Upper lobe of right lung (tissue), 1 donor: ENCODE measurements around the gene HS3ST2. TPM values are rescaled to one million over a fixed set of nuclear protein-coding genes. Genes with fewer than 3 reads are reported as not detected.

Source experiments
- ATAC-seq: fragments of 200-7000 bp; cut with Tn5 transposase; one replicate; pipeline ENCODE4 v1.9.1; 2020; ENCODE audit warnings: mild to moderate bottlenecking, moderate library complexity
- DNase-seq: peaks from one replicate; pipeline ENCODE4 v3.0.0-alpha.2; 2020
- H3K27ac ChIP-seq: fragments of 200-600 bp; one replicate; pipeline ENCODE4 v1.8.0; 2022
- H3K27me3 ChIP-seq: fragments of 200-600 bp; one replicate; pipeline ENCODE4 v1.8.0; 2022; ENCODE audit warnings: mild to moderate bottlenecking
- H3K36me3 ChIP-seq: fragments of 200-600 bp; one replicate; pipeline ENCODE4 v1.8.0; 2022
- H3K4me1 ChIP-seq: fragments of 200-600 bp; one replicate; pipeline ENCODE4 v1.8.0; 2022
- H3K4me3 ChIP-seq: fragments of 200-600 bp; one replicate; pipeline ENCODE4 v1.8.0; 2022; ENCODE audit warnings: mild to moderate bottlenecking
- H3K9me3 ChIP-seq: fragments of 200-600 bp; one replicate; pipeline ENCODE4 v1.8.0; 2022
- intact Hi-C: fragments of 100-400 bp; cut with DNase I; formaldehyde crosslinking; loops from one replicate; pipeline ENCODE4 v1.11.0; 2022
- total RNA-seq: library from RNA; stranded (reverse); fragmentation: NEBNext Ultra II Directional; extraction: Animal tissue kit (Norgen Biotek cat#: 25700); gene quantifications from one replicate; pipeline ENCODE4 v1.2.1, GENCODE V29; 2021
- TF ChIP-seq, protein P1 (sequence below): fragments of 200-600 bp; IDR thresholded peaks from one replicate; pipeline ENCODE4 v1.8.0; 2022; ENCODE audit warnings: antibody characterized with exemption
- donor health status: DM: no; HTN: yes; CAD: no; lungs with severe emphysema.

HS3ST2 gene
- total RNA-seq, 1 donor from 2014 or later = 9.6 TPM

DNA sequence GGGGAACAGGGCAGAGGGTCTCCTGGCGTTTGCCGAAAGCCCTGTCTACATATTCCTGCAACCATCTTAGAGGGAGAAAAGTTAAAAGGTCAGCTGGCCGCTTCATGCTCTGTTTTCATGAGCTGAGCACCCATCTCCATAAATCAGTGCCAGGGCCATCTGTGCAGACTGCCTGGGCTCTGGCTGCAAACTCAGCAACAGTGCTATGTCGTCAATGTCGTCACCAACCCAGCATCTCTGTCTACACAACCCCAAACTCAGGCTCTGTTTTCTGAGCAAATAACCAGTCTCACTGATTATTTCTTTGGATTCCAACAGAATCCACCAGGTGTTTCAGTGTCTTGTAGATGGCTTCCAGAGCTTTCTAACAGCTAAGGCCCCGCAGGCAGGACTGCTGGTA lies 65.0 kb downstream of the HS3ST2 start:
- Histone ChIP-seq H3K4me1 (no peaks in the 10 kb centered on the region), H3K4me3 (no peak overlapping the region), H3K36me3 (no peaks in the 10 kb centered on the region), H3K27me3 (peaks cover 9% of the 10 kb centered on the region), H3K27ac (no peak overlapping the region), H3K9me3 (no peaks in the 10 kb centered on the region)
- ATAC-seq = no peak
- TF ChIP-seq, protein P1, sequence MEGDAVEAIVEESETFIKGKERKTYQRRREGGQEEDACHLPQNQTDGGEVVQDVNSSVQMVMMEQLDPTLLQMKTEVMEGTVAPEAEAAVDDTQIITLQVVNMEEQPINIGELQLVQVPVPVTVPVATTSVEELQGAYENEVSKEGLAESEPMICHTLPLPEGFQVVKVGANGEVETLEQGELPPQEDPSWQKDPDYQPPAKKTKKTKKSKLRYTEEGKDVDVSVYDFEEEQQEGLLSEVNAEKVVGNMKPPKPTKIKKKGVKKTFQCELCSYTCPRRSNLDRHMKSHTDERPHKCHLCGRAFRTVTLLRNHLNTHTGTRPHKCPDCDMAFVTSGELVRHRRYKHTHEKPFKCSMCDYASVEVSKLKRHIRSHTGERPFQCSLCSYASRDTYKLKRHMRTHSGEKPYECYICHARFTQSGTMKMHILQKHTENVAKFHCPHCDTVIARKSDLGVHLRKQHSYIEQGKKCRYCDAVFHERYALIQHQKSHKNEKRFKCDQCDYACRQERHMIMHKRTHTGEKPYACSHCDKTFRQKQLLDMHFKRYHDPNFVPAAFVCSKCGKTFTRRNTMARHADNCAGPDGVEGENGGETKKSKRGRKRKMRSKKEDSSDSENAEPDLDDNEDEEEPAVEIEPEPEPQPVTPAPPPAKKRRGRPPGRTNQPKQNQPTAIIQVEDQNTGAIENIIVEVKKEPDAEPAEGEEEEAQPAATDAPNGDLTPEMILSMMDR = no peak
- intact Hi-C loops = no loop called here
- no peak for DNase-seq

DNA sequence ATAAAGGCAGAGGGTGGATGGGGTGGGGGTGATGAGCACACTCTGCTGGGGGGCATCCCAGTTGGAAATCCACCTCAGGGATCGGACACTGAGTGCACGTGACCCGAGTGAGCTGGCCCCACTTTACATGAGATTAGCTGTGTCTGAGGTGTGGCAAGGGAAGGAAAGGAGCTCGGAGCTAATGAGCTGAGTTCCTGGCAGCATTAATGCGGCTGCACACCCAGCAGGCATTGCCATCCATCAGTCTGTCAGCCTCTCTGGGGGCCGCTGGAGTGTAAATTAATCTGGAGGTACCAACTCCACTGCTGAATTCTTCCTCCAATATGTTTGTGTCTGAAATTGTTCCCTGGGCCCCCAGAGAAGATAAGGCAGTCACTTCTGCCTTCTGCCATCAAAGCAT lies 65.5 kb downstream of the HS3ST2 start:
- Histone ChIP-seq H3K9me3 (no peaks in the 10 kb centered on the region), H3K36me3 (no peaks in the 10 kb centered on the region), H3K27ac (no peak overlapping the region), H3K27me3 (peaks cover 9% of the 10 kb centered on the region), H3K4me1 (no peaks in the 10 kb centered on the region), H3K4me3 (no peak overlapping the region)
- TF ChIP-seq, protein P1 = no peak
- intact Hi-C loops = no loop called here
- ATAC-seq (no peak), DNase-seq (no peak)

DNA sequence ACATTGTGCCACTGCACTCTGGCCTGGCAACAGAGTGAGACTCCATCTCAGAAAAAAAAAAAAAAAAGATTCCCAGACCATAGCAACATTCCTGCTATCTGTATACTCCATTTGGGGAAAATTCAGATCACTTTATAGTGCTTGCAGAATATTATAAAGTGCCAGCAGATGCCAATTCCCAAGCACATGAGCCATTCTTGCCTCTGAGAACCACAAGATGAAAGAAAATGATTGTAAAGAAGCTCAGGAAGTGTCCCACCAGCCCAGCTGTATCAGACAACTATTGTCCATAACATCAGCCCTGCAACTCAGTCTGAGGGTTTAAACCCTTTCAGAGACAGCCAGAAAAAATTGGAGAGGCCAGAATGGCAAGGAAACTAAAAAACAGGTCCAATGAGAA lies 69.0 kb downstream of the HS3ST2 start:
- Histone ChIP-seq H3K27ac (no peak overlapping the region), H3K4me3 (no peak overlapping the region), H3K27me3 (peaks cover 5% of the 10 kb centered on the region), H3K9me3 (no peaks in the 10 kb centered on the region), H3K4me1 (no peaks in the 10 kb centered on the region), H3K36me3 (no peaks in the 10 kb centered on the region)
- no peak for DNase-seq
- TF ChIP-seq, protein P1 = no peak
- intact Hi-C loops = no loop called here
- ATAC-seq = no peak

DNA sequence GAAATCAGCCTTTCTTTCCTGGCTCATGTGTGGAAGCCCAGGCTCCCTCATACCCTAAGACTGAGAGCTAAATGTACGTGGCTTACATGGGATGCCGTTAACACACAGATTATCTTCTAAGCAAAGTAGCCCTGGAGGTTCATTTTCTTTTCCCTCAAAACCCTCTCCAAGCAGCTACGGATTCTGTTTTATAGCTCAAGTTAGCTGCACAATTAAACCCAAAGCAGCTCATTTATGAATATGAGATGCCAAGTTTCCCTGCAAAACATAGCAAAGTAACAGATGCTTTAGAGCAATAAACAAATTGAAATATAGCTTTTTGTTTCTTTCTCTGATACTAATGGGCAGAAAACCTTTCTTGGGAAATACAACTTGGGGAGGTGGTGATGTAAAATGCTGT lies 72.0 kb downstream of the HS3ST2 start:
- intact Hi-C loops = no loop called here
- ATAC-seq = no peak
- TF ChIP-seq, protein P1 = no peak

DNA sequence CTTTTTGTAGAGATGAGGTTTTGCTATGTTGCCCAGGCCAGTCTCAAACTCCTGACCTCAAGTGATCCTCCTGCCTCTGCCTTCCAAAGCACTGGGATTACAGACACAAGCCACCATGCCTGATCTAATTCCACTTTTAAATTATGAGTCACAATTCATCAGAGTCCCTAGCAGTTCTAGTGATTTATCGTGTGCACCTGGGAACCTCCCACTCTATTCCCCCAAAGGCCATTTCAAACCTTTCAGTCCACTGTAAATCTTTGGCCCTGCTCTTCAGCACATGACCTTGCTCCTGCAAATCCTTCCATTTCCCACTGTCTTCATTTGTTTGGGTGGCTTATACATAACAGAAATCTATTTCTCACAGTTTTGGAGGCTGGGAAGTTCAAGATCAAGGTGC lies 73.0 kb downstream of the HS3ST2 start:
- Histone ChIP-seq H3K27me3 (no peaks in the 10 kb centered on the region), H3K9me3 (no peaks in the 10 kb centered on the region), H3K36me3 (no peaks in the 10 kb centered on the region), H3K27ac (no peak overlapping the region), H3K4me1 (no peaks in the 10 kb centered on the region), H3K4me3 (no peak overlapping the region)
- intact Hi-C loops = no loop called here
- TF ChIP-seq, protein P1 = no peak
- no peak for ATAC-seq
- no peak for DNase-seq

More for the DNA sequence above, 72.0 kb downstream of the HS3ST2 start:
- no peaks in the 10 kb centered on the region for H3K9me3 ChIP-seq
- no peaks in the 10 kb centered on the region for H3K4me1 ChIP-seq
- no peaks in the 10 kb centered on the region for H3K27me3 ChIP-seq
- H3K36me3 ChIP-seq = no peaks in the 10 kb centered on the region
- no peak for DNase-seq
- H3K27ac ChIP-seq = no peak overlapping the region
- no peak overlapping the region for H3K4me3 ChIP-seq

DNA sequence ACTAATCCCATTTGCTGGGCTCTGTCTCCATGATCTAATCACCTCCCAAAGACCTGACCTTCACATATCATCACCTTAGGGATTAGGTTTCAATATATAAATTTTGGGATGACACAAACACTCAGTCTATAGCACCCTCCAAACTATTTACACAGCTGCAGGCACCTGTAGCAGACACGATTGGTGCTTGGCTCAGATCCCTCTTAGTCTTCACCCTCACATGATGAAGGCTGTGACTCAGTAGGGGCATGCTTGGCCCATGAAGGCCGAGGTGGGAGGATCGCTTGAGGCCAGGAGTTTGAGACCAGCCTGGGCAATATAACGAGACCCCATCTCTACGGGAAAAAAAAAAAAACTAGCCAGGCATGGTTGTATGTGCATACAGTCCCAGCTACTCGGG lies 73.5 kb downstream of the HS3ST2 start:
- DNase-seq = no peak
- Histone ChIP-seq H3K27me3 (no peaks in the 10 kb centered on the region), H3K9me3 (no peaks in the 10 kb centered on the region), H3K4me3 (no peak overlapping the region), H3K36me3 (no peaks in the 10 kb centered on the region), H3K4me1 (no peaks in the 10 kb centered on the region), H3K27ac (no peak overlapping the region)
- ATAC-seq = no peak
- intact Hi-C loops = no loop called here
- TF ChIP-seq, protein P1 = no peak
